GM18517 (cell line): Measurements from ENCODE around the gene TRIM46.
"Not testable (repeated sequence)": the region's sequence is repeated elsewhere in the genome, so short reads cannot be mapped to it uniquely, and the experiment has no call there.

Experiments used
- ATAC-seq: cut with Tn5 transposase; IDR thresholded peaks from one replicate; pipeline ENCODE4 v1.9.1; 2021; ENCODE audit warnings: mild to moderate bottlenecking, moderate library complexity; ENCODE audit not compliant: unreplicated experiment

TRIM46 gene

DNA sequence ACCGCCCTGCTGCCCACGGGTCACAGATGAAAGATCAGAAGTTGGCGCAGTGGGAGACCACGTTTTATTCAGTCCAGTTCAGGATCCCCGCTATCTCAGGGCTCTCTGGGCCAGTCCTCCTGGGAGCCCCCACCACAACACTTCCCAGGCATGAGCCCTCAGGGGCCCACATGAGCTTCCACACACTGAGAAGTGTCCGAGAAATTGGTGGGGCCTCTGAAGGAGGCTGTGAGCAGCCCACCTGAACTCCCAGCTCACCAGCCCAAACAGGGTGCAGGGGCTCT lies 12.1 kb downstream of the TRIM46 start:
- ATAC-seq, result no peak

DNA sequence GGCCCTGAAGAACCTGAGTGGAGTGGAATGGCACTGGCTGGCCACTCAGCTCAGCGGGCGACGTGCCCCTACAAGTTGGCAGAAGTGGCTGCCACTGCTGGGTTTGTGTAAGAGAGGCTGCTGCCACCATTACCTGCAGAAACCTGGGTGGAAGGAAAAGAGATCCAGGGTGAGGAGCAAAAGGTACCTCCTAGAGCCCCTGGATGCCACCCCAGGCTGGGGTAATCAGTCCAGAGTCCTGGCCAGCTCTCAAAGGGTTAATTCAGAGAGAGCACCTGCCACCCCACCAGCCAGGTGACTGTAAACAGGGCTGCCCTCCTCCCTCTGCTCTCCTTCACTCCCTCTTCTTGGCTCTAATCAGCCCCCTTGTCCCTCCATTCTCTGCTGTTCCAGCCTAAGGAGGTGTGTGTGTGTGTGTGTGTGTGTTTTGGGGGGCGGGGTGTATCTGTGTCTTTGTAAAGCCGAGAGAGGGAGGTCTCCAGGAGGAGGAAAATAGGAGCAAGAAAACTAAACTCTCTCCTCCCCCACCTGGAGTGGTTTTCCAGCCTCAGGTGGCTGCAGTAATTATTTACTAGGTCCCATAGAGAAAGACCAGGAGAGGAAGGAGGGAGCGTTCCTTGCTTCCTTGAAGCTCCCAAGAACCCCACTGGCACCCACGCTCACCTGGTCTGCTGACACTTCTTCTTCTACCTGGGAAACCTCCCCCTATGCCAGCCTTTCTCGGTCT lies 12.6 kb downstream of the TRIM46 start:
- ATAC-seq, result no peak

DNA sequence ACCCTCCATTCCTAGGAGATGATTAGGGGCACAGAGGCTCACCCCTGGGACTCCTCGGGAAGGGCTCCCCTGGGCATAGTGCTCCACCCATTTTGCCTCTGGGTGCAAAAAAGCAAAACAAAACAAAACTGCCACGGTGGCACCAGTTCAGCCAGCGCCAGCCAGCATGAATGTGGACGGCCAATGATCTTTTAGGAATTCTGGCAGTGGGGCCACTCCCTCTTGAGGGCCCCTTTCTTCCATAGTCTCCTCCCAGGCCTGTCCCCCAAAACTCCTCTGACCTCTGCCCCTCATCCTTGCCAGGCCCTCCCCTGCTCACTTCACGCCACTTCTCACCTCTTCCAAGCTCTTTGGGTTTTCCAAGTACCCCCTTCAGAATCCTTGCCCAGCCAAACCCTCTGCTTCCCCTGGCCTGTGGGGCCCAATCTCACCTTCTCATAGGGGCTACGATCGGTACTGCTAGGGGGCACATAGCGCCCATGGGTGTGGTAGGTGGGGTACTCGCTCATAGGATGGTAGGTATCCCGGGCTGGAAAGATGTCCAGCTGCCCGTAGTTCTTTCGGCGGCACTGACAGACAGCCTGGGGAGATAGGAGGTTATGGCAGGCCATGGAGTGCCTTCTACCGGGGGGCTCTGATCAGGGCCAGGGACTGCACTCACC lies 13.3 kb downstream of the TRIM46 start:
- no peak for ATAC-seq

DNA sequence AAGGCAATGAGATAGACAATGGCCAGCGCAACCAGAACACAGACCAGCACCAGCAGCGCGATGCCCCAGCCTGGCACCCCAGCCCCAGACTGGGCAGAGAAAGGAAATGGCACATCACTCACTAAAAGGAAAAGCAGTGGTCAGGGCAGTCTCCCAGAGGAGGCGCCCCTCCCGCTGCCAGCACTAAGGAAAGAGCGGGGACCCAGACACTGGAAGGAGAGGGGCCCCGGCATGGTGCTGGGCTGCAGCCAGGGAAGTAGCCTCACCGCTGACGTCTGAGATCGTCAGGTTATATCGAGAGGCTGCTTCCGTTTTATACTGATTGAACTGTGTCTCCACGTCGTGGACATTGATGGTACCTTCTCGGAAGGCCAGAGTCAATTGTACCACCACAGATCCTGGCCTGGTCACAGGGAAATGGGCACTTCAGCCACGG lies 13.8 kb downstream of the TRIM46 start:
- no peak for ATAC-seq

DNA sequence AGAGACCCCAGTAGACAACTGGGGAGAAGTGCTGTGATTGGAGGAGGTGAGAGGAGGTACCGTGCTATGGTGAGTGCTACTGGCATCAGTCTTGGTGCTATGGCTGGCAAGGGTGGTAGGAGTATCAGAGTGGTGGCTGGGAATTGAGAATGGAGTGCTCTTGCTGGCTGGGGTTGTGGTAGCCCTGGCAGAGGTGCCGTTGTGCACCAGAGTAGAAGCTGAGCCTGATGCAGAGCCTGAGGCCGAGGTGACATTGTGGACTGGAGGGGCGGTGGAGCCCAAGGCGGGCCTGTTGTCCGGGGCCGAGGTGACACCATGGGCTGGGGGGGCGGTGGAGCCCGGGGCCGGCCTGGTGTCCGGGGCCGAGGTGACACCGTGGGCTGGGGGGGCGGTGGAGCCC lies 14.6 kb downstream of the TRIM46 start:
- ATAC-seq, result no peak

DNA sequence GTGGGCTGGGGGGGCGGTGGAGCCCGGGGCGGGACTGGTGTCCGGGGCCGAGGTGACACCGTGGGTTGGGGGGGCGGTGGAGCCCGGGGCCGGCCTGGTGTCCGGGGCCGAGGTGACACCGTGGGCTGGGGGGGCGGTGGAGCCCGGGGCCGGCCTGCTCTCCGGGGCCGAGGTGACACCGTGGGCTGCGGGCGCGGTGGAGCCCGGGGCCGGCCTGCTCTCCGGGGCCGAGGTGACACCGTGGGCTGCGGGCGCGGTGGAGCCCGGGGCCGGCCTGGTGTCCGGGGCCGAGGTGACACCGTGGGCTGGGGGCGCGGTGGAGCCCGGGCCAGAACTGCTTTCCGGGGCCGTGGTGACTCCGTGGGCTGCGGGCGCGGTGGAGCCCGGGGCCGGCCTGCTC lies 16.3 kb downstream of the TRIM46 start:
- not testable (repeated sequence) for ATAC-seq

DNA sequence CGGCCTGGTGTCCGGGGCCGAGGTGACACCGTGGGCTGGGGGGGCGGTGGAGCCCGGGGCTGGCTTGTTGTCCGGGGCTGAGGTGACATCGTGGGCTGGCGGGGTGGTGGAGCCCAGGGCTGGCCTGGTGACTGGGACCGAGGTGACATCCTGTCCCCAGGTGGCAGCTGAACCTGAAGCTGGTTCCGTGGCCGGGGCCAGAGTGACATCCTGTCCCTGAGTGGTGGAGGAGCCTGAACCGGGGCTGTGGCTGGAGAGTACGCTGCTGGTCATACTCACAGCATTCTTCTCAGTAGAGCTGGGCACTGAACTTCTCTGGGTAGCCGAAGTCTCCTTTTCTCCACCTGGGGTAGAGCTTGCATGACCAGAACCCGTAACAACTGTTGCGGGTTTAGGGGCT lies 18.3 kb downstream of the TRIM46 start:
- ATAC-seq, result no peak

DNA sequence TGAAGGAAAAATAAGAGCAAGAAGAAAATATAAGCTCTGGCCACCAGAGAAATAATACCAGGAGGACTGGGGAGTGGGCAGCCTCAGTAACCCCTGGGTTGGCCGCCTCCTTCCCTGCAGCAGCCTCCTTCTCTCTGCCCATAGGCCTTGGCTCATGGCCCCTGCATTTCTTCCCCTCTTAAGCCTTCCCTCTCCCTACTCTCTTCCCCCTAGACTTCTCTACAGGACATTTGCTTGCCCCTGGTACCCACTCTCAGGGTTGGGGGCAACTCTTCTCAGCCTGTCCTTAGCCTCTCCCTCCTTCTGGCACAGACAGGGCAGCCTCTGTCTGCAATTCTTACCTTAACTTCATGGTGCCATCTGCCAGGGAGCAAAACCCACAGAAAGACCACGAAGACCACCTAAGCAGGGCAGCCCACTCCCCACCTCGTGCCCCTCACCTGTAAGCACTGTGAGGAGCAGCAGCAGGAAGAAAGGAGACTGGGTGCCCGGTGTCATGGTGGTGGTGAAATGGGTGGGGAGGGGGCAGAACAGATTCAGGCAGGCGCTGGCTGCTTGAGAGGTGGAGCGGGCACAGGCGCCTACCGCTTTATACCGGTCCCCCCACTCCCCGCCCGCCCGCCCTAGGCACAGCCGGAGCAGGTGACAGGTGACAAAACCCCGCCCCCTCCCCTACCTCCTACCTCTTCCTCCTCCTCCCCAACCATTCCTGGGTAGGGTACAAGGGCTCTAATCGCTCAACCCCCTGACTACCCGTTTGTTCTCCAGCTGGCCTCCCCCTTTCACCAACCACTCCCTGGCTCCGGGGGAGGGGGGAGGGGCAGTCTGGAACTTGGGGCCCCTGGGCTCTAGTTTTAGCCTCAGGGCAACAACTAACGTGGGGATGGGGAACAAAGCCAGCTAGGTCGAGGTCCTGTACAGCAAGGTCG lies 19.0 kb downstream of the TRIM46 start:
- ATAC-seq, result no peak

DNA sequence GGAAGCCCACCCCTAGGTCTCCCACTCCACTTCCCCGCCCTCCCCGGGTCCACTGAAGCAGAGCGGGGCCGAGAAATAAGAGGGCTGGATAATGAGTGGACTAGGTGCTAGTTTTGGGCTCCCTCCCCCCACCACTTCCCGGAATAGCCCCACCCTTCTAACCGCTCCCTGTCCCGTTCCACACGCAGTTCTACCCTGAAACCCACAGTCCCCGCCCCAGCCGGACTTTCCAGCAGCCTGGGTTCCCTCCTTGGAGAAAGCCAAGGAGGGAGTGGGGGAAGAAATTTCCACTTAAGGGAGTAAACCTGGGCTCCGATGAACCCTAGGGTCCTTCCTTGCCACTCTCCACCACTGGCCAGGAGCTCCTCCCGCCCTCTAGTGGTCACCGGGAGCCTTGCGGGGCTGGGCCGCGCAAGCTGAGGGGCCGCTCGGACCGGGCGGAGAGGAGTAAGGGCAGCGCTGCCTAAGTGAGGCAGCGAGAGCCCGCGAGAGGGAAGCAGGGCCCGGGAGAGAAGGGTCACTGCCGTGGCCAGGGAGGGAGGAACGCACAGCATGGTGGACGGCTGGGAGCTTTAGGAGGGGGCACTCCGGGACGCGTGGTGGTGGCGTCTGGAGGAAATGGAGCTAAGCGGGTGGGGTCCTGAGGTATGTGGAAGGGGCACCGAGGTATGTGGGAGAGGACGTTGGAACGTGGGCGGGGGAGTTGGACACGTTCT lies 19.8 kb downstream of the TRIM46 start:
- peak; percentile 66 for ATAC-seq

DNA sequence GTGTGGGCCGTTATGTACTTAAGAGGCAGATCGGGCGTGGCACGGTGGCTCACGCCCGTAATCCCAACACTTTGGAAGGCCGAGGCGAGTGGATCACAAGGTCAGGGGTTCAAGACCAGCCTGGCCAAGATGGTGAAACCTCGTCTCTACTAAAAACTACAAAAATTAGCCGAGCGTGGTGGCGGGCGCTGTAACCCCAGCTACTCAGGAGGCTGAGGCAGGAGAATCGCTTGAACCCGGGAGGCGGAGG lies 20.3 kb downstream of the TRIM46 start:
- not testable (repeated sequence) for ATAC-seq

DNA sequence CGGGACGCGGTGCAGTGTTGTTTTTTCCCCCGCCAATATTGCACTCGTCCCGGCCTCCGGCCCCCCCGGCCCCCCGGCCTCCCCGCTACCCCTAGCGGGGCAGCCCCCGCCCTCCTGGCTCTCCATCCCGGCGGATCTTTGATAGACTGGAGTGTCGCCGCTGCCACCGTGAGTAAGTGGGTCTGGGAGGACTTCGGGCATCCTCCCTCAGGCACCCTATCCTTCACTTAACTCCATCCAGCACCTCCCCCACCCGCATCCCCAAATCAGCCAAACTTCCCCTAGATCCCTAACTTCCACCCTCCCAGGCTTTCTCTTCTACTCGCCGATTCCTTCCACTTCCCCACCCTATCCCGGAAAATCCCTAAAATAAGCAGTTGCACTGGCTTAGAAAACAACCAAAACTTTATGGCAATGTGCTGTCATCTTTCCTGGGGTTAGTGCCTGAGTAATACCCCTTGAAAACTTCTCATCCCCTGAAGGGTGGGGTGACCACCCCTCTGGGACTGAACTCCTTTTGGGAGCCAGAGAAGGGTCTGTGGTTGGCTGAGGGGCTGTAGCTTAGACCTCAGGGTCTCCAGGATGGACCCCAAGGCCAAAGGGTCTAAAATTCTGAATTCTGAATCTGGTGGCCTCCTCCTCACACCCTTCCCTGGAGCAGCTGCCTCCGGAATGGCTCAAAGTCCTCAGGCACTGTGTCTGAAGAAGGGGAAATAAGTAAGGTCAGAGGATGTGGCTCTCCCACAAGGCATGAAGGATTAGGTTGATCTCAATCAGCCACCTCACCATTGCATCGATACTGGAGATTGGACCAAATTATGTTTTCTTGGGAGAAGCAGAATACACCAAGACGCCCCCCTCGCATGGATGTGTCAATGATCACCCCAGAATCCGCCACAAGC lies 21.8 kb downstream of the TRIM46 start:
- no peak for ATAC-seq

DNA sequence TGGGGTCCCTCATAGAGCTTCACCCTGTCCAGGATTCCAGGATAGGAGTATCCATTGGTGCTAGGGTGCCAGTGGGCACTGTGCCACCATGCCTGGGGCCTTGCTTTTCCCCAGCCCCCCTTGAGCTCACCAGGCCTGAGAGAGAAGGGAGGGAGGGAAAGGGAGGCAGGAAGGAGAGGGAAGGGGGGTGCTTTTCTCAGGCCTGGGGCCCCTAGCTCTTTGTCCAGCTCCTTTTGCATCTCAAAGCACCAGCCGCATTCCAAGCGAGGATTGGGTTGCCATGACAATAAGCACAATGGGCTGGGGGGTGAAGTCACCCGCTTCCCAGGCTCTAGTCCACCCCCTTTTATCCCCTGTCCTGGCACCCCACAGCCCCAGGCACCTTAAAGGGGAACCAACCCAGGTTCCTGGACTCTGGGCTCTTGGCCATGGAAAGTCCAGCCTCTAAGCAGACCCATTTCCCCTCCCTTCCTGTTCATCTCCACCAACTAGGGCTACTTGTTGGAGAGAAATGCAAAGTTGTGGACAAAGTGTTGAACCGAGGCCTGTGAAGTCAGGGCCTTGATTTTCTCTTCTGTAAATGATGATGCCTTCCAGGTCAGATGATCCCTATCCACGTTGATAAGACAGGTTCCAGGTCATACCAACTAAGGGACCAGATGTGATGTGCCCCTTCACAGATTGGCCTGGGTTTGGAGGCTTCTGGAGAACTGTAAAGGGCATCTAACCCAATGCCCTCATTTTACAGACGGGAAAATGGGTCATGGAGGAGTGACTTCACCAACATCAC lies 22.6 kb downstream of the TRIM46 start:
- no peak for ATAC-seq

DNA sequence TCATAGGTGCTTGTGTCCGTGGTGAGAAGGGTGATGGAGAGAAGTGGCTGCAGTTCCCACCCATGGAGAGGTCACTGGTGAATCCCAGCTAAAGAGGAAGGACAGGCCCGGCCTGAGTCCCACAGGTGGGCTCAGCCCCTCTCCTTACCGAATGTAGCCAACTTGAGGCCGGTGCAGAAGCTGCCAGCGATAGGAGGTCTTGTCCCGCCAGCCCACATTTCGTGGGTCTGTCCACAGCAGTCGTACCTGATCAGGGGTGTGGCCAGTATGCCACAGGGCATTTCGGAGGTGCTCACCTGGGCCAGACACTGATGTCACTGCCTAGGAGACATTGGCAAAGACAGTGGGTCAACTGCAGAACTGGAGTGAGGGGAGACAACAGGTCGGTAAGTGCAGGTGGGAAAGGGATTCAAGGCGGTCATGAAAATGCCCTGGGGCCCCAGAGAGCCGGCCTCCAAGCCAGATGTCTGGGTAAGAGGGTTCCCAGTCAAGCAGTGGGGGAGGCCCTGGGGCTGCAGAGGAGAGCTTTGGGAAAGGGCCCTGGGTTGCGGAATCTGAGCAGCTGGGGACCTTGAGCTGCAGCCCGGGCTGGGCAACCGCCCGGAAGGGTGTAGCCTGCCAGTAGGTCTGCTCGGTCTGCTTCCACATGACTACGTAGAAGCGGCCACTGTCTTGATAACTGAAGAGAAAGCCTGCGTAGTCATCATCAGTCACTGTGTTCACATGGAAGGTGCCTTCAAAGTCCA lies 23.4 kb downstream of the TRIM46 start:
- ATAC-seq, result no peak

DNA sequence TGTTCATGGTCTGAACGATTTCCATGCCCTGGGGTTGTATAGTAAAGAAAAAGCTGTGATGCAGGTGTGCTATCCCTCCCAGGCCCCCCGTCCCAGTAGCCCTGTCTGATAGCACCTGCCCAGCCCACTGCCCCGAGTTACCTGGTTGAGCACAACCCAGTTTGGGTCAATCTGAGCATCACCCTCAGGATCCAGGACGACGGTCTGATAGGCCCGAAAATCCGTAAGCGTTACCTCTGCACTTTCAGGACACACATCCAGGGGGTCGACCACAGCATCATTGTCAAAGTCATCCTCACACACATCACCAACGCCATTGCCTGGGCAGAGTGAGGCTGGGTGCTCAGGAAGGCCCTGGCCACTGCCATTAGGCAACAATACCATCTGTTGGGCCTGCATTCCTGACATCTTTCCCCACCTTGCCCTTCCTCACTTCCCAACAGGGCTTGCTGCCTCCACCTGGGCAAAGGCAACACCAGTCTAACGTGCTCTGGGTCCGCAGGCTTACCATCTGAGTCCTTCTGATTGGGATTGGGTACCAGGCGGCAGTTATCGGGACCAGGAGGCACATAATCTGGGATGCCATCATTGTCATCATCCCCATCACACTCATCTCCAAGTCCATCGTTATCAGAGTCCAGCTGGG lies 24.4 kb downstream of the TRIM46 start:
- no peak for ATAC-seq

DNA sequence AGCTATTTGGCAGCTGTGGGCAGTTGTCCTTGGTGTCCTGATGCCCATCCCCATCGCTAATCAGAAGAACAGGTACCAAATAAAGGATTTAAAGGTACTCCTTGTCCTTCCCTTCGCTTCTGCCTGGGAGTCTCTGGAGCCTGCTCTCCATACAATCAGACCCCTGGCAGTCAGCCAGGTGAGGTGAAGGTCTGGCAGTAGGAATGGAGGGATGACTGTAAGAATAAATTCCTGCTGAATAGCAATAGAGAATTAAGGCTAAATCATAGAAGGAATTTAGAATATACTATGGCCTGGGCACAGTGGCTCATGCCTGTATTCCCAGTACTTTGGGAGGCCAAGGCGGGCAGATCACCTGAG lies 24.9 kb downstream of the TRIM46 start:
- no peak for ATAC-seq

DNA sequence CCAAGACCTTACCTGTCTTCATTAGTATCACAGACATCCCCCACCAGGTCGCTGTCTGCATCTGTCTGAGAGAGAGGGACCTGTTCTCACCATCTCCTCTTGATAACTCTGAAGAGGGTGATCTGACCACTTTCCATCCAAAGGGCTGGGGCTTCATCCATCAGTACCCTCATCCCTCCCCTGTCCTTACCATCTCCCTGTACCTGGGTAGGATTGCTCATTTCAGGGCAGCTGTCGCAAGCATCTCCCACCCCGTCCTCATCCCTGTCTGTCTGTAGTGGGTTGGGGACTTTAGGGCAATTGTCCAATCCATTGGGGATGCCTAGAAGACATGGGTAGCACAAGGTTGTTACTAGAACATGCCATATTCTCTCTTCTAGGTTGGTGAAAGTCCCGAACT lies 26.1 kb downstream of the TRIM46 start:
- no peak for ATAC-seq

DNA sequence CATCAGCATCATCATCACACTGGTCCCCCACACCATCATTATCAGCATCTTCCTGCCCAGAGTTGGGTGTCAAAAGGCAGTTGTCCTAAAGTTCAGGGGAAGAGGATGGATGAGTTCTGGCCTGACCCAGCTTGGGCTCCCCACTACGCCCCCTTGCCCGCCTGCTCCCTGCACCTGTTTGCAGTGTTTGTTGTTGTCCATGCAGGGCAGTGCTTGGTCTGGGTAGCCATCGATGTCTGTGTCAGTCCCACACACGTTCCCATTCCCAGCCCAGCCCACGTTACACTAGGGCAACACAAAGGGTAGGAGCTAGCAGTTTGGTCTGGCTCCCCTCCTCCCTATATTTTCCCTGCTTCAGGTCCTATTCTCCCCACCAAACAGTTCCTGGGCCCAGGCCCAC lies 27.3 kb downstream of the TRIM46 start:
- no peak for ATAC-seq

DNA sequence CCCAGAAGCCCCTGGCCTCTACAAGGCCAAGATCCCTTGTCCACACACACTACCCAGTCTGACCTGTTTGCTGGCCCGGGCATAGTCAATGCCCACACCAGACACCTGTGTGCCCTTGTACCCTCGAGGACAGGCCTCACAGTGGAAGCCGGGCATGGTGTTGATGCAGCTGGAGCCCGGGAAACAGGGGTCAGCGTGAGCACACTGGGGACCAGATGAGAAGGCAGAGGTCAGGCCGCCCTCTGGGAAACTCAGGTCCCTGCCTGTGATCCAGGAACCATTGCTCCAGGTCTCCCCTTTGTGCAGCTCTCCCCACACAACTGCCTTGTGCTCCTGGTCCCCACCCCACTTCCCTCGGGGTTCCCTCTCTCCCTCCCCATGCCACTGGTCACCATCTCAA lies 28.5 kb downstream of the TRIM46 start:
- no peak for ATAC-seq
